Right lobe of liver (tissue), 4 donors: ENCODE measurements around the gene PTPN3.

Experiments used
- CTCF ChIP-seq, 4 donors: fragments of 200-600 bp in 3 of 4; fragments of 450-650 bp in 1 of 4; IDR thresholded peaks; one replicate each; pipeline versions ENCODE4 v1.5.1 to v1.8.0; 2016 to 2022; ENCODE audit warnings: antibody characterized with exemption in 4 of 4, mild to moderate bottlenecking in 2 of 4
- POLR2A ChIP-seq: fragments of 450-650 bp; IDR thresholded peaks from one replicate; pipeline ENCODE4 v1.6.1; 2017; ENCODE audit warnings: antibody characterized with exemption, mild to moderate bottlenecking
- donor health status: DM: no; HTN: no; CAD: no.
- donor health status: DM: no; HTN: no; CAD: no.
- donor health status: DM: no; HTN: yes; CAD: no.

DNA sequence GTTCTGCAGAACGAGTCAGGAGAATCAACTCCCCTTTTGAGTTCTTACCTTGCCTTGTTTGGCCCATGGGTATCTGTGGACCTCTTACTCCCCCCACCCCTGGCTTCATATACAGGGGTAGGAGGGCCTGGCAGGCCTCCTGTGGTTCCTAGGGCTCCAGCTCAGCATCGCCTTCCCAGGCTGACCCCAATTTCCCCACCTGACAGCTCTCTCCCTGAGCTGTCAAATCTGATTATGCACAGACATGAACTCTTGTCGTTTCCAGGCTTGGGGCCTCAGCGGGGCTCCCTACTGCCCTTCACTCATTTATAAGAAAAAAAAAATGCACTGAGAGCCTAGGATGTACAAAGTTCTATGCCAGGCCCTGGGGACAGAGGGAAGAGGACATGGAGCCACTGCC is 67.9 kb downstream of the PTPN3 start:
- TF ChIP-seq CTCF (IDR thresholded peaks at IDR 0.05) (no peak), POLR2A (no peak)
